Keratinocyte (primary cell): ENCODE data around the gene UCKL1. TPM values are rescaled to one million over a fixed set of nuclear protein-coding genes. Genes with fewer than 3 reads are reported as not detected.
A peak's percentile ranks its signal among the peaks of the same experiment; 100 is the strongest.

Source experiments
- DNase-seq: peaks from one replicate; pipeline ENCODE4 v3.0.0-alpha.2; 2011; ENCODE audit warnings: low read depth, missing footprints, low spot score
- FAIRE-seq: peaks from 2 replicates; lab custom pipeline; 2011; peaks lifted over from hg19 to GRCh38; lab: Jason Lieb, UNC
- H2AFZ ChIP-seq: 2 replicates; pipeline ENCODE4 v1.6.0; 2012; ENCODE audit warnings: low read length, control low read depth, inconsistent platforms; ENCODE audit not compliant: control insufficient read depth
- H3K27ac ChIP-seq: 2 replicates; pipeline ENCODE4 v1.5.1; 2011; ENCODE audit warnings: low read length; ENCODE audit not compliant: control insufficient read depth, insufficient read depth
- H3K27me3 ChIP-seq: 3 replicates; pipeline ENCODE4 v1.6.0; 2011; ENCODE audit warnings: low read length; ENCODE audit not compliant: control insufficient read depth, insufficient read depth; ENCODE audit errors: extremely low read depth
- H3K36me3 ChIP-seq, 2 experiments: 2 replicates in 1 of 2; 3 replicates in 1 of 2; pipeline ENCODE4 v1.5.1; 2011; ENCODE audit warnings: low read length in 2 of 2, mild to moderate bottlenecking in 1 of 2; ENCODE audit not compliant: control insufficient read depth in 2 of 2, insufficient read depth in 2 of 2; ENCODE audit errors: extremely low read depth in 1 of 2
- H3K4me1 ChIP-seq: 3 replicates; pipeline ENCODE4 v1.5.1; 2011; ENCODE audit warnings: low read length; ENCODE audit not compliant: control insufficient read depth, insufficient read depth; ENCODE audit errors: extremely low read depth
- H3K4me2 ChIP-seq: 3 replicates; pipeline ENCODE4 v1.6.0; 2011; ENCODE audit warnings: low read depth, low read length; ENCODE audit not compliant: control insufficient read depth, insufficient read depth; ENCODE audit errors: extremely low read depth
- H3K4me3 ChIP-seq, 3 experiments: fragments of 200-600 bp in 1 of 3; sonication (generic) in 1 of 3; 2 replicates in 2 of 3; 3 replicates in 1 of 3; pipeline ENCODE4 v1.5.1; 2011 to 2016; ENCODE audit warnings: low read length in 3 of 3, mild to moderate bottlenecking in 3 of 3, control low read depth in 2 of 3, inconsistent platforms in 1 of 3, low read depth in 1 of 3, mixed read lengths in 1 of 3, mixed run types in 1 of 3, moderate library complexity in 1 of 3; ENCODE audit not compliant: control insufficient read depth in 2 of 3, insufficient read depth in 2 of 3; ENCODE audit errors: extremely low read depth in 1 of 3
- H3K79me2 ChIP-seq: 2 replicates; pipeline ENCODE4 v1.6.0; 2012; ENCODE audit warnings: low read length; ENCODE audit not compliant: control insufficient read depth, insufficient read depth
- H3K9ac ChIP-seq: 3 replicates; pipeline ENCODE4 v1.6.0; 2011; ENCODE audit warnings: low read length; ENCODE audit not compliant: control insufficient read depth, insufficient read depth; ENCODE audit errors: extremely low read depth
- H3K9me1 ChIP-seq: 3 replicates; pipeline ENCODE4 v1.6.0; 2011; ENCODE audit warnings: low read length; ENCODE audit not compliant: control insufficient read depth, insufficient read depth; ENCODE audit errors: extremely low read depth
- H3K9me3 ChIP-seq: 2 replicates; pipeline ENCODE4 v1.5.1; 2012; ENCODE audit warnings: low read depth, low read length; ENCODE audit not compliant: control insufficient read depth
- H4K20me1 ChIP-seq: 3 replicates; pipeline ENCODE4 v1.6.0; 2011; ENCODE audit warnings: low read length; ENCODE audit not compliant: control insufficient read depth, insufficient read depth; ENCODE audit errors: extremely low read depth
- EZH2 ChIP-seq: IDR thresholded peaks from one replicate; pipeline ENCODE4 v1.6.1; 2012; ENCODE audit warnings: inconsistent platforms, mild to moderate bottlenecking, low read length, moderate library complexity
- dilution Hi-C: fragments of 300-500 bp; cut with MboI; formaldehyde crosslinking; loops from one replicate; pipeline ENCODE4 v1.7.0; 2020; ENCODE audit warnings: low sequenced_read_pairs; ENCODE audit not compliant: extremely low pct_ligation_motif_present
- polyA plus RNA-seq, 5 experiments: library from polyadenylated mRNA; depleted of rRNA in 3 of 5; stranded (reverse) in 3 of 5; stranded (forward) in 1 of 5; unstranded in 1 of 5; fragments of >200 nt; gene quantifications; 1 replicate in 1 of 5; 2 replicates in 3 of 5; 3 replicates in 1 of 5; pipeline versions ENCODE4 v1.2.1 to v1.2.3, GENCODE V29; 2011 to 2012; ENCODE audit warnings: missing spikeins in 2 of 5, low read depth in 1 of 5, low replicate concordance in 1 of 5
- TF ChIP-seq, protein P1 (sequence below), 3 experiments: IDR thresholded peaks in 1 of 3; conservative IDR thresholded peaks in 1 of 3; optimal IDR thresholded peaks in 1 of 3; 2 replicates in 2 of 3; 3 replicates in 1 of 3; pipeline versions ENCODE3 to v1.5.1; 2011; ENCODE audit warnings: low read length in 3 of 3, mild to moderate bottlenecking in 3 of 3, moderate library complexity in 2 of 3, control low read depth in 1 of 3, inconsistent platforms in 1 of 3; ENCODE audit not compliant: insufficient read depth in 2 of 3; ENCODE audit errors: extremely low read depth in 1 of 3

The UCKL1 gene
- polyA plus RNA-seq, 1 donor (not counting 4 experiments of a cell fraction or from before 2014, with no cell fraction given), result 24.1 TPM

DNA sequence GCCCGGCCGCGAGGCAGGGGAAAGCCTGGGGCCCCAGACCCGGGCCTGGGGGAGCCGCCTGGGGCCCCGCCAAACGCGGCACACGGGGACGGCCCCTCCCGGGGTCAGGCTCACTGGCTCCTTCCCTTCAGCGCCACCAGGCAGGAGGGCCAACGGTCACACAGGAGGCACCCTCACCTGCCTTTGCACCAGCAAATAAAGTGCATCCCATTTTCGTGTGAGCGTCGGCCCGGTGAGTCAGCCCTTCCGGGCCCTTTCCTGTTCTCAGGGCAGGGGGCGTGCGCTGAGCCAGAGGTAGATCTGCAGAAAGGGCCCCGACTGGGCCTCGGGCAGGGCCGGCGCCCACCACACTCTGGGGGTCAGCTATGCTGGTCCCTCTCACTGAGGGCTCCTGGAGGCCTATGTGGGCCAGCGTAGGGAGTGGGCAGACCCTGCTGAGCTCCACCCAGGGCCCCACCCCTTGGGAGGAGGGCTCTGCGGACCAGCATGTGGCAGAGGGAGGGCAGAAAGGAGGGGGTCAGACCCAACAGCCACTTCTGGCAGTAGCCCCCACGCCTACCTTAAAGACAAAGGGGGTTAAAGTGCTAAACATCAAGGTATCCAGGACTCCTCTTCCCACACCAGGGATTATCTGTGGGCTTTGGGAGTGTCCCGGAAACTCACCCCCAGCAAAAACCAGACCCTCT is 931 bp upstream of the UCKL1 start:
- Histone ChIP-seq H2AFZ (peak overlapping the region; percentile 33), H4K20me1 (peaks cover 11% of the 10 kb centered on the region), H3K9ac (peak overlapping the region; percentile 75), H3K79me2 (peaks cover 35% of the 10 kb centered on the region), H3K4me1 (peaks cover 26% of the 10 kb centered on the region), H3K9me1 (no peaks in the 10 kb centered on the region), H3K27me3 (no peaks in the 10 kb centered on the region), H3K4me3 (peak overlapping the region; percentile 73 to 98 (median 82)), H3K36me3 (peaks cover 9 to 23% of the 10 kb centered on the region in 2 experiments), H3K4me2 (peak overlapping the region; percentile 88), H3K9me3 (no peaks in the 10 kb centered on the region), H3K27ac (peak overlapping the region; percentile 81)
- no peak for DNase-seq
- dilution Hi-C loops, result no loop called here
- TF ChIP-seq EZH2, result no peak
- TF ChIP-seq, protein P1, sequence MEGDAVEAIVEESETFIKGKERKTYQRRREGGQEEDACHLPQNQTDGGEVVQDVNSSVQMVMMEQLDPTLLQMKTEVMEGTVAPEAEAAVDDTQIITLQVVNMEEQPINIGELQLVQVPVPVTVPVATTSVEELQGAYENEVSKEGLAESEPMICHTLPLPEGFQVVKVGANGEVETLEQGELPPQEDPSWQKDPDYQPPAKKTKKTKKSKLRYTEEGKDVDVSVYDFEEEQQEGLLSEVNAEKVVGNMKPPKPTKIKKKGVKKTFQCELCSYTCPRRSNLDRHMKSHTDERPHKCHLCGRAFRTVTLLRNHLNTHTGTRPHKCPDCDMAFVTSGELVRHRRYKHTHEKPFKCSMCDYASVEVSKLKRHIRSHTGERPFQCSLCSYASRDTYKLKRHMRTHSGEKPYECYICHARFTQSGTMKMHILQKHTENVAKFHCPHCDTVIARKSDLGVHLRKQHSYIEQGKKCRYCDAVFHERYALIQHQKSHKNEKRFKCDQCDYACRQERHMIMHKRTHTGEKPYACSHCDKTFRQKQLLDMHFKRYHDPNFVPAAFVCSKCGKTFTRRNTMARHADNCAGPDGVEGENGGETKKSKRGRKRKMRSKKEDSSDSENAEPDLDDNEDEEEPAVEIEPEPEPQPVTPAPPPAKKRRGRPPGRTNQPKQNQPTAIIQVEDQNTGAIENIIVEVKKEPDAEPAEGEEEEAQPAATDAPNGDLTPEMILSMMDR (optimal IDR thresholded peaks at IDR 0.05 in 1 of 3, IDR thresholded peaks at IDR 0.05 in 1 of 3, conservative IDR thresholded peaks at IDR 0.05 in 1 of 3; ENCODE audit: extremely low read depth in 1 of 3, insufficient read depth in 2 of 3, low read length in 3 of 3), result peak in 1 of 3 experiments; percentile 29
- no peak for FAIRE-seq

DNA sequence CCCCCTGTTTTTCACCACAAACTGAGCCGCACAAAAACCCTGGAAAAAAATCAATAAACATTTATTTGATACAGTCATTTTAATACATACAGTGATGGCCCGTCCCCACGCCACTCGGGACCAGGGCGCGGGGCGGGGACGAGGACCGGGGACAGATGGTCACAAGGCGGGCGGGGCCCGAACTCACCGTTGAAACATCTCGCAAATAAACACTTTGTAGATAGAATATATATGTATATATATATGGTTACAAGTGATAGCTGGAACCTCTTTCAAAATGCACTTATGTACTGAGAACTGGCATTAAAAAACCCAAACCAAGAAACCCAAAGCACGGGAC is 418 bp upstream of the UCKL1 start:
- Histone ChIP-seq H3K9me1 (no peaks in the 10 kb centered on the region), H3K9me3 (no peaks in the 10 kb centered on the region), H3K79me2 (peaks cover 40% of the 10 kb centered on the region), H3K4me2 (peak overlapping the region; percentile 88), H3K27me3 (no peaks in the 10 kb centered on the region), H3K4me1 (peaks cover 30% of the 10 kb centered on the region), H3K4me3 (peak overlapping the region; percentile 73 to 98 (median 82)), H3K9ac (peak overlapping the region; percentile 75), H3K27ac (peak overlapping the region; percentile 81), H3K36me3 (peaks cover 4 to 18% of the 10 kb centered on the region in 2 experiments), H2AFZ (no peak overlapping the region), H4K20me1 (peaks cover 13% of the 10 kb centered on the region)
- no peak for FAIRE-seq
- no peak for DNase-seq
- dilution Hi-C loops, result no loop called here
- TF ChIP-seq EZH2, result no peak
- TF ChIP-seq, protein P1 (optimal IDR thresholded peaks at IDR 0.05 in 1 of 3, IDR thresholded peaks at IDR 0.05 in 1 of 3, conservative IDR thresholded peaks at IDR 0.05 in 1 of 3; ENCODE audit: extremely low read depth in 1 of 3, insufficient read depth in 2 of 3, low read length in 3 of 3), result no peak
